Raji (cell line): ENCODE measurements around the gene RET.

Source experiments
- POLR2A ChIP-seq: IDR thresholded peaks from 2 replicates; pipeline ENCODE4 v1.6.1; 2011; ENCODE audit warnings: low read depth, low read length, control low read depth; ENCODE audit not compliant: insufficient read depth

Gene RET

DNA sequence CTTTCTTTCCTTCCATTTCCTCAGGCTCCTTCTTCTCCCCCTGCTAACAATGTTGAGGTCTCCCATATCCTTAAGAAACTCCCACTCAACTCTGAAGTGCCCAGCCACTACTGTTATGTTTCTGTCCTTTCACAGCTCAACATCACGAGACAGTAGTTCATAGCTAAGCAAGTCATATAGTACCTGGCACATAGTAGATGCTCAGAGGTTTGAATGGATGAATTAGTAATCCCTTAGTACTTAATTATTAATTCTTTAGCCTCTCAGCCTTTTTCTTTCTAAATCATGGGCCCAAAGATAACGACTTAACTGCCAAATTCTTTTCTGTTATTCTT lies 84.0 kb downstream of the RET start:
- no peak for TF ChIP-seq POLR2A

GRCh38 chr10:43162604-43163003 lies 85.7 kb downstream of the RET start:
- no peak for TF ChIP-seq POLR2A

GRCh38 chr10:43166207-43166879 lies 89.5 kb downstream of the RET start:
- TF ChIP-seq POLR2A: no peak

DNA sequence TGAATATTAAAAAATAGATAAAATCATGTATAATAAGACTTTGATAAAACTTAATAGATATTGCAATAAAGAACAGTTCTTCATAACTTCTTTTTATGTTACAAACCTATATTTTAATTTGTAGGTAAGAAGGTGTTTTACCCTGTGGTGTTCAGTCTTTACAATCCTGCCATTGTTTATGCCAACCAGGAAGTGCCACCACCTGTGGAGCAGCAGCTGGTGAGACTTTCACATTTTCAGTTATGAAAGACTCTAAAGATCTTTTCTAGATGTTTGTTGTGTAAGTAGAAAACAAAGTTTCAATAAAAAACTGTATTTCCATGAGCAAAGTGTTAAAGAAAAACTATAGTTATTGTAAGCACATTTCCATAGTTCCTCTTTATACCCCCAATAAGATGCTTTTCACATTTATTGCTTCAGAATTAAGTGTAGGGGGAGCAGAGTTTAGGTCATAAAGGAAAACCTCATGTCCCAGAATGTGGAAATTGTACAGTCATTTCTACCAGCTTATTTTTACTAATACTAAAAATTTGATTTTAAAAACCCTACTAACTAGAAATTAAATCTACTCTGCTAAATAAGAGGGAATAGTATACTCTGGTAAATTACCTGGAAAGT lies 90.1 kb downstream of the RET start:
- TF ChIP-seq POLR2A: no peak

DNA sequence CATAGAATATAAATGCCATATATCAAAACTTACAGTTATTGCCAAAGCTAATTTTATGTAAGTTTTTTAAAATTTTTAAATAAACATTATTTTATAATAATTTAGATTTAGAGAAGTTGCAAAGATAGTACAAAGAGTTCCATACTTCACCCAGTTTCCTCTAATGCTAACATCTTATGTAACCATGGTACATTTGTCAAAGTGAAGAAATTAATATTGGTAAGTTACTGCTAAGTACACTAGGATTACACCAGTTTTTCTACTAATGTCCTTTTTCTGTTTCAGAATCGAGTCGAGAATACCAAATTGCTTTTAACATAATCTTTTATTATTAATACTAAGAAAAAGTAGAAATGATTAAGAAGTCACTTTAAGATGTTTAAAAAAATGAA lies 90.6 kb downstream of the RET start:
- no peak for TF ChIP-seq POLR2A

DNA sequence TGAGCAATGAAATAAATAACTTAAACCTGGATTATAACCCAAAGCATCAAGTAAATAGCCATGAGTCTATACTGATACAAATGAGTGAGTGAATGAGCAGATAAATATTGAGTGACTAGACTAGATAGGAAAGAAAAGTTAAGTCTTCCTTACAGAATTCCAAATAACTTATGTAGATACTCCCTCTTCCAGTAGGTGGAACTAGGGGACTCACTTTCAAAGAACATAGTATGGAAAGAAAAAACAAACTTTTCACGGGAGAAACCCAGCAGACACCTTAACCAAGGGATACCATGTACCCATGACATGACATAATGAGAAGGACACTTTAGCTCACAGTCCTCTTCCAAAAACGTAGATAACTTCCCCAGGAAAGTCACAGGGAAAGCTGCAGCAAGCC lies 93.6 kb downstream of the RET start:
- TF ChIP-seq POLR2A: no peak

DNA sequence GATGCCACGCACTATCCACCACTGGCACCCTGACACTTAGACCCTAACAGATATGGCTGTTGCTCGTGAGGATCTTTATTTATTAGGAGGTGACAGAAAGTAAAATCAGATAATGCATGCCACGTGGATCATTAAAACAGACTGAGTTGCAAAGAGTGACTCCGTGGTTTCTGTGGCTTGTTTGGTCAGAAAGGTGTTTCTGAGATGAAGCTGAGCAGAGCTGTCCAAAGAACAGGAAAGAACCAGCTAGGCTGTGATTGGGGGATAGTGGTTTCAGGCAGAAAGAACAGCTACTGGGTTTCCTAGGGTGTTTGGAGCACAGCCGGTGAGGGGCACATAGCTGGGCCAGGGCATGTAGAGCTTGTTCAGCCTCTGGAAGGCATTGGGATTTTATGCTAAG lies 95.8 kb downstream of the RET start:
- TF ChIP-seq POLR2A: no peak

DNA sequence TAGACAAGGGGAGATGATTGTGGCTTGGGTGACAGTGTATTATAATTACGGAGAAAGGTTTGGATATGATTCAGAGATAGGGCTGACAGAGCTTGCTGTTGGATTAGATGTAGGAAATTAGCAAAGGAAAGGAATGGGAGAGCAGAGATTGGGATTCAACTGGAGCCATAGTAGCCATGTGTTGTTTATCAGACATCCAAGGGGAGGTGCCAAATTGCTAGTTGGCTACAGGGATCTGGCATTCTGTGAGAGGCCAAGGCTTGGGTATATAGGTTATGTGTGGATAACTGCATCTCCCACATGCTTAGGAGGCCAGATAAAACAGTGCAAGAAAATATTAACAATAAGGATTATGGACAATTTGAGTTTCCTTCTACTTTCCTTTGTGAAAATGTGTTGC lies 96.3 kb downstream of the RET start:
- no peak for TF ChIP-seq POLR2A

DNA sequence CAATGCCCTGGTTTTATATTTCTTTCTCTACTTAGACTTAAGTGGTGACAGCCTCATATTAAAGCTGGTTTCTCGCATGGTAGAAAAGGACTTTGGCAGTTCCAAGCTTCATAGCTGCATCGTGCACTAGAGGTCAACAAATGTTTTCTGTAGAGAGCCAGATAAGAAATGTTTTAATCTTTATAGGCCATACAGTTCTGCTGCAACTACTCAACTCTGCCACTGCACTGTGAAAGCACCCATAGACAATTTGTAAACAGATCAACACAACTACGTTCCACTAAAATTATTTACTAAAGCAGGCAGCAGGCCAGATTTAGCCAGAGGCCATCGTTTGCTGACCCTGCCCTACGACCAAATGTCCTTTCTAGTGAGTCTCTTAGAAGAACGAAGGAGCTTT lies 98.1 kb downstream of the RET start:
- no peak for TF ChIP-seq POLR2A

GRCh38 chr10:43176271-43176670 lies 99.4 kb downstream of the RET start:
- TF ChIP-seq POLR2A: no peak

- no peak for TF ChIP-seq POLR2A
Measured at GRCh38 chr10:43177595-43177994, 100.7 kb downstream of the RET start.
